ENCODE results near the gene KIF19.

DNA sequence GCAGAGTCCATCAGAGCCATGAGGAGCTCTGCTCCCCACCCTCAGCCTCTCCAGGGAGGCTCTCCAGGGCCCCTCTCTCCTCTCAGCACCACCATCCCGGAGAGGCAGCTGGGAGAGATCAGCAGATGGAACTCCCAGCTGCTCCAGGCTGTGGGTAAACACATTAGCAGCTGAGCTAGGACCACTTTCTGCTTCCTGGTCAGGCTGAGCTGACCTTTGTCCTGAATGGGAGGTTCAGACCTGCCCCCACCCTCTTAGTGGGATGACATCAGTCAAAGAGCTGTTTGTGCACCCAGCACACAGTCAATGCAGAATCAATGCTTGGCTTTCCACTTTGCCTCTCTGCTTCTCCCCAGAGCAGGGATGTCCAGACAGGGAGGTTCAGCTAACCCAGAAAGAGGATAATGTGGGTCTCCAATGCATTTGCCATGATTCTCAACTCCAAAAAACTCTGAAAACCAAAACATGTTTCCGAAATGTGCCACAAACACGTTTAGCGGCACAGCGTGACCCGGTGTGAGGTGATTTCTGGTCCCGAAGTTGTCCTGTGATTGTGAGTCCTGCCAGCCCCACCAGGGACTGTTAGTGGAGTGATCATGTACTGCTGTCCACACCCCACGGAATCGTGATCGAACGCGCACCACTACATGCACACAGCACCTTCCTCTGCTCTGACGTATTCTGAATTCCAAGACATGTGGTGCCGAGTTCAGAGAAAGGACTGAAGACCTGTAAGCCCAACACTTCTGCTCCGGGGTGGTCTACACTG lies 48.0 kb downstream of the KIF19 start:
- TF ChIP-seq, protein P1, sequence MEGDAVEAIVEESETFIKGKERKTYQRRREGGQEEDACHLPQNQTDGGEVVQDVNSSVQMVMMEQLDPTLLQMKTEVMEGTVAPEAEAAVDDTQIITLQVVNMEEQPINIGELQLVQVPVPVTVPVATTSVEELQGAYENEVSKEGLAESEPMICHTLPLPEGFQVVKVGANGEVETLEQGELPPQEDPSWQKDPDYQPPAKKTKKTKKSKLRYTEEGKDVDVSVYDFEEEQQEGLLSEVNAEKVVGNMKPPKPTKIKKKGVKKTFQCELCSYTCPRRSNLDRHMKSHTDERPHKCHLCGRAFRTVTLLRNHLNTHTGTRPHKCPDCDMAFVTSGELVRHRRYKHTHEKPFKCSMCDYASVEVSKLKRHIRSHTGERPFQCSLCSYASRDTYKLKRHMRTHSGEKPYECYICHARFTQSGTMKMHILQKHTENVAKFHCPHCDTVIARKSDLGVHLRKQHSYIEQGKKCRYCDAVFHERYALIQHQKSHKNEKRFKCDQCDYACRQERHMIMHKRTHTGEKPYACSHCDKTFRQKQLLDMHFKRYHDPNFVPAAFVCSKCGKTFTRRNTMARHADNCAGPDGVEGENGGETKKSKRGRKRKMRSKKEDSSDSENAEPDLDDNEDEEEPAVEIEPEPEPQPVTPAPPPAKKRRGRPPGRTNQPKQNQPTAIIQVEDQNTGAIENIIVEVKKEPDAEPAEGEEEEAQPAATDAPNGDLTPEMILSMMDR (IDR thresholded peaks at IDR 0.05) = no peak
- TF ChIP-seq POLR2A (IDR thresholded peaks at IDR 0.05) = no peak

Measured in uterus (tissue), 2 donors.